Nephron (organoid): ENCODE data around the gene AGPAT1.

ENCODE experiments used
- H3K27ac Mint-ChIP-seq, 3 experiments: 2 replicates each; pipeline ENCODE4 v1.8.0; 2020; ENCODE audit warnings: mixed read lengths in 3 of 3, mild to moderate bottlenecking in 2 of 3, moderate library complexity in 1 of 3
- H3K27me3 Mint-ChIP-seq: 2 replicates; pipeline ENCODE4 v1.8.0; 2021; ENCODE audit warnings: low read depth, mild to moderate bottlenecking, moderate library complexity, mixed read lengths
- H3K36me3 Mint-ChIP-seq: 2 replicates; pipeline ENCODE4 v1.8.0; 2020; ENCODE audit warnings: low read depth, mixed read lengths
- H3K4me1 Mint-ChIP-seq: 2 replicates; pipeline ENCODE4 v1.8.0; 2020; ENCODE audit warnings: mixed read lengths
- H3K4me3 Mint-ChIP-seq, 3 experiments: 2 replicates each; pipeline ENCODE4 v1.8.0; 2020; ENCODE audit warnings: mild to moderate bottlenecking in 3 of 3, mixed read lengths in 3 of 3, moderate library complexity in 2 of 3
- H3K9me3 Mint-ChIP-seq: 2 replicates; pipeline ENCODE4 v1.8.0; 2020; ENCODE audit warnings: mixed read lengths
- CTCF ChIP-seq, 3 experiments: fragments of 200-600 bp; sonication (generic); IDR thresholded peaks; one replicate each; pipeline ENCODE4 v1.5.0; 2021; ENCODE audit warnings: antibody characterized with exemption in 3 of 3; ENCODE audit not compliant: unreplicated experiment in 3 of 3

The AGPAT1 gene

GRCh38 chr6:32175711-32176475 lies at the start of gene AGPAT1:
Gene AGPAT1 (minus strand): TSS chr6:32176084. CDS start chr6:32171496, 4,588 bp downstream.
- H3K27ac Mint-ChIP-seq, result peak within 1 kb of the TSS; percentile 98 to 100 (median 99)
- peaks cover 47% of the 10 kb centered on the region for H3K4me1 Mint-ChIP-seq
- peak within 1 kb of the TSS; percentile 87 to 96 (median 89) for H3K4me3 Mint-ChIP-seq
- no peak for TF ChIP-seq CTCF (IDR thresholded peaks at IDR 0.05; ENCODE audit: unreplicated experiment in 3 of 3)
- no peaks in the 10 kb centered on the region for H3K27me3 Mint-ChIP-seq
- peaks cover 23% of the 10 kb centered on the region for H3K36me3 Mint-ChIP-seq
- no peaks in the 10 kb centered on the region for H3K9me3 Mint-ChIP-seq

GRCh38 chr6:32224696-32225095 lies 48.8 kb upstream of the AGPAT1 start:
- Mint-ChIP-seq H3K4me1 (no peaks in the 10 kb centered on the region), H3K27ac (no peak overlapping the region), H3K36me3 (no peaks in the 10 kb centered on the region), H3K27me3 (peaks cover 9% of the 10 kb centered on the region), H3K4me3 (no peak overlapping the region), H3K9me3 (no peaks in the 10 kb centered on the region)
- no peak for TF ChIP-seq CTCF (IDR thresholded peaks at IDR 0.05; ENCODE audit: unreplicated experiment in 3 of 3)

- no peak within 1 kb of the TSS for H3K27ac Mint-ChIP-seq
- H3K27me3 Mint-ChIP-seq, result peaks cover 9% of the 10 kb centered on the region
- H3K4me3 Mint-ChIP-seq, result no peak within 1 kb of the TSS
- no peaks in the 10 kb centered on the region for H3K4me1 Mint-ChIP-seq
- no peak for TF ChIP-seq CTCF (IDR thresholded peaks at IDR 0.05; ENCODE audit: unreplicated experiment in 3 of 3)
- no peaks in the 10 kb centered on the region for H3K9me3 Mint-ChIP-seq
- H3K36me3 Mint-ChIP-seq, result no peaks in the 10 kb centered on the region
Measured at GRCh38 chr6:32223258-32224235, 47.7 kb upstream of the AGPAT1 start, which contains the start of gene NOTCH4. Gene NOTCH4 (minus strand): TSS chr6:32224067. CDS start chr6:32223928, 139 bp downstream.

- H3K27me3 Mint-ChIP-seq, result peaks cover 9% of the 10 kb centered on the region
- no peaks in the 10 kb centered on the region for H3K9me3 Mint-ChIP-seq
- no peaks in the 10 kb centered on the region for H3K36me3 Mint-ChIP-seq
- no peak overlapping the region for H3K27ac Mint-ChIP-seq
- no peak overlapping the region for H3K4me3 Mint-ChIP-seq
- TF ChIP-seq CTCF (IDR thresholded peaks at IDR 0.05; ENCODE audit: unreplicated experiment in 3 of 3), result no peak
- H3K4me1 Mint-ChIP-seq, result no peaks in the 10 kb centered on the region
Measured at GRCh38 chr6:32222333-32223230, 46.7 kb upstream of the AGPAT1 start.

GRCh38 chr6:32220021-32220420 lies 44.1 kb upstream of the AGPAT1 start:
- Mint-ChIP-seq H3K36me3 (no peaks in the 10 kb centered on the region), H3K4me3 (no peak overlapping the region), H3K4me1 (no peaks in the 10 kb centered on the region), H3K27me3 (peaks cover 9% of the 10 kb centered on the region), H3K27ac (no peak overlapping the region), H3K9me3 (no peaks in the 10 kb centered on the region)
- no peak for TF ChIP-seq CTCF (IDR thresholded peaks at IDR 0.05; ENCODE audit: unreplicated experiment in 3 of 3)
